Tibial nerve (tissue), 4 donors: ENCODE results near the gene WFIKKN1. TPM values are rescaled to one million over a fixed set of nuclear protein-coding genes. Genes with fewer than 3 reads are reported as not detected.

Source experiments
- DNase-seq, 2 donors: peaks; one replicate each; pipeline ENCODE4 v3.0.0-alpha.2; 2019; ENCODE audit warnings: low spot score in 2 of 2
- H3K27ac ChIP-seq, 4 donors: fragments of 200-600 bp; sonication (generic) in 3 of 4; one replicate each; pipeline ENCODE4 v1.5.1; 2017 to 2019; ENCODE audit warnings: mild to moderate bottlenecking in 1 of 4
- H3K27me3 ChIP-seq, 2 donors: fragments of 200-600 bp; sonication (generic) in 1 of 2; one replicate each; pipeline versions ENCODE4 v1.5.1 to v1.6.0; 2017 to 2019
- H3K36me3 ChIP-seq, 3 donors: fragments of 200-600 bp; sonication (generic); one replicate each; pipeline ENCODE4 v1.5.1; 2018 to 2019
- H3K4me1 ChIP-seq, 4 donors: fragments of 200-600 bp; sonication (generic) in 3 of 4; one replicate each; pipeline ENCODE4 v1.5.1; 2017 to 2019
- H3K4me3 ChIP-seq, 4 donors: fragments of 200-600 bp; sonication (generic) in 3 of 4; one replicate each; pipeline ENCODE4 v1.5.1; 2017 to 2019; ENCODE audit warnings: mild to moderate bottlenecking in 1 of 4, moderate library complexity in 1 of 4
- H3K9me3 ChIP-seq, 4 donors: fragments of 200-600 bp; sonication (generic) in 3 of 4; one replicate each; pipeline ENCODE4 v1.5.1; 2017 to 2019
- EP300 ChIP-seq, 2 donors: sonication (generic); formaldehyde crosslinking; IDR thresholded peaks; one replicate each; pipeline ENCODE4 v1.6.1; 2017; ENCODE audit warnings: antibody characterized with exemption in 2 of 2, mild to moderate bottlenecking in 1 of 2
- POLR2A ChIP-seq, 2 donors: fragments of 450-650 bp; IDR thresholded peaks; one replicate each; pipeline ENCODE4 v1.6.1; 2017; ENCODE audit warnings: antibody characterized with exemption in 2 of 2, mild to moderate bottlenecking in 2 of 2, moderate library complexity in 2 of 2
- WGBS, 2 donors: methylation state at CpG; one replicate each; pipeline ENCODE4 v1.1.5; 2018; 5-methylcytosine and 5-hydroxymethylcytosine counted together
- total RNA-seq, 4 donors: library from RNA; depleted of rRNA; stranded (reverse); fragments of >200 nt; gene quantifications; one replicate each; pipeline ENCODE4 v1.1.0, GENCODE V29; 2016
- TF ChIP-seq, protein P1 (sequence below), 5 experiments: fragments of 200-600 bp in 3 of 5; fragments of 450-650 bp in 2 of 5; sonication (generic) in 3 of 5; IDR thresholded peaks; one replicate each; pipeline ENCODE4 v1.5.1; 2016 to 2019; ENCODE audit warnings: antibody characterized with exemption in 5 of 5, mild to moderate bottlenecking in 3 of 5, moderate library complexity in 2 of 5

The WFIKKN1 gene
- total RNA-seq, 4 donors from 2014 or later = 0.66 to 3.9 (median 1.8) TPM

- no peaks in the 10 kb centered on the region for H3K9me3 ChIP-seq
- WGBS, 2 donors = 84 to 87% methylated on average over 26 to 28 of the region's 29 CpGs
- no peaks in the 10 kb centered on the region for H3K27me3 ChIP-seq
- TF ChIP-seq POLR2A (IDR thresholded peaks at IDR 0.05) (no peak), EP300 (IDR thresholded peaks at IDR 0.05) (no peak)
- TF ChIP-seq, protein P1, sequence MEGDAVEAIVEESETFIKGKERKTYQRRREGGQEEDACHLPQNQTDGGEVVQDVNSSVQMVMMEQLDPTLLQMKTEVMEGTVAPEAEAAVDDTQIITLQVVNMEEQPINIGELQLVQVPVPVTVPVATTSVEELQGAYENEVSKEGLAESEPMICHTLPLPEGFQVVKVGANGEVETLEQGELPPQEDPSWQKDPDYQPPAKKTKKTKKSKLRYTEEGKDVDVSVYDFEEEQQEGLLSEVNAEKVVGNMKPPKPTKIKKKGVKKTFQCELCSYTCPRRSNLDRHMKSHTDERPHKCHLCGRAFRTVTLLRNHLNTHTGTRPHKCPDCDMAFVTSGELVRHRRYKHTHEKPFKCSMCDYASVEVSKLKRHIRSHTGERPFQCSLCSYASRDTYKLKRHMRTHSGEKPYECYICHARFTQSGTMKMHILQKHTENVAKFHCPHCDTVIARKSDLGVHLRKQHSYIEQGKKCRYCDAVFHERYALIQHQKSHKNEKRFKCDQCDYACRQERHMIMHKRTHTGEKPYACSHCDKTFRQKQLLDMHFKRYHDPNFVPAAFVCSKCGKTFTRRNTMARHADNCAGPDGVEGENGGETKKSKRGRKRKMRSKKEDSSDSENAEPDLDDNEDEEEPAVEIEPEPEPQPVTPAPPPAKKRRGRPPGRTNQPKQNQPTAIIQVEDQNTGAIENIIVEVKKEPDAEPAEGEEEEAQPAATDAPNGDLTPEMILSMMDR (IDR thresholded peaks at IDR 0.05) = no peak
- no peak for DNase-seq
- H3K4me3 ChIP-seq = no peak overlapping the region
- peak overlapping the region in 2 of 4 donors; percentile 17 to 73 for H3K27ac ChIP-seq
- peaks cover 0 to 49% (median 25%) of the 10 kb centered on the region in 4 donors for H3K4me1 ChIP-seq
- H3K36me3 ChIP-seq = peaks cover 0 to 41% (median 3%) of the 10 kb centered on the region in 3 donors
Observed at GRCh38 chr16:626787-627453, 3.9 kb upstream of the WFIKKN1 start.

- no peak overlapping the region for H3K4me3 ChIP-seq
- TF ChIP-seq POLR2A (IDR thresholded peaks at IDR 0.05) (no peak), EP300 (IDR thresholded peaks at IDR 0.05) (no peak)
- TF ChIP-seq, protein P1 (IDR thresholded peaks at IDR 0.05) = no peak
- DNase-seq = no peak
- peaks cover 0 to 44% (median 25%) of the 10 kb centered on the region in 4 donors for H3K4me1 ChIP-seq
- H3K36me3 ChIP-seq = peaks cover 0 to 48% (median 3%) of the 10 kb centered on the region in 3 donors
- WGBS, 2 donors = 78 to 88% methylated on average over 45 to 50 of the region's 50 CpGs
- no peaks in the 10 kb centered on the region for H3K9me3 ChIP-seq
- H3K27me3 ChIP-seq = no peaks in the 10 kb centered on the region
- H3K27ac ChIP-seq = peak overlapping the region in 2 of 4 donors; percentile 17 to 73
Observed at GRCh38 chr16:627454-628239, 3.1 kb upstream of the WFIKKN1 start.

DNA sequence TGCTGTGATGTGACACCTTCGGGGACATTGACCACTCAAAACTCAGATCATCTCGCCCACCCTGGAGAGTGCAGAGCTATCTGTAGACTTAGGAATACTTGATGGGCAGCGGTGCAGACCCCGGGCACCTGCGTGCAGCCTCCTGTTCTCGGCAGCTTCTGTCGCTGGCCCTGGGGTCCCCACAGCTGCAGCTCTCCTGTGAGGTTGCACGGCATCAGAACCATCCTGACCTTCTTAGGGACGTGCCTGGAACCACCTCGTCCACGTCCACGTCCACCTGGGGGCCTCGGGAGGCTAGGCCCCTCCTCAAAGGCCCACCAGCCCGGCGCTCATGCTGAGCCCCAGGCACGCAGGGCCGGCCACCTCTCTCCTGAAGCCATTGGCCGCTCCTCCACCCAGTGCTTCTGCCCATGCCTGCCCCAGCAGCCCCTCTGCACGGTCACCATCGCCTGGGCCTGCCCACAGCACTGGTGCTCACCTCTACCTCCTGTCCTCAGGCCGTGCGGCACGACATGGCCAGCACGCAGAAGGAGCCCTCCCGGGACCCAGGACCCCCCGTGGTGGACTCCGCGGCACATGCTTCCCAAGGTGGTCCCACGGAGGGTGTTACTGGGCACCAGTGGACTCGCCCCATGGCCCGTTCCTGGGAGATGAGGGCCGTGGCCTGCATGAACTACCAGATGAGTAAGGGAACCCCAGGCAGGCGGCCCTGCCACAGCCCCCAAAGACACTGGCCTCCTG, 2.3 kb upstream of the WFIKKN1 start:
- DNase-seq = no peak
- Histone ChIP-seq H3K4me3 (no peak overlapping the region), H3K36me3 (peaks cover 2 to 57% (median 3%) of the 10 kb centered on the region in 3 donors), H3K4me1 (peaks cover 0 to 44% (median 25%) of the 10 kb centered on the region in 4 donors), H3K9me3 (no peaks in the 10 kb centered on the region), H3K27ac (peak overlapping the region in 2 of 4 donors; percentile 76 to 87), H3K27me3 (no peaks in the 10 kb centered on the region)
- 91 to 92% methylated on average over 29 to 33 of the region's 33 CpGs for WGBS, 2 donors
- no peak for TF ChIP-seq POLR2A (IDR thresholded peaks at IDR 0.05)
- TF ChIP-seq EP300 (IDR thresholded peaks at IDR 0.05) = no peak
- TF ChIP-seq, protein P1 (IDR thresholded peaks at IDR 0.05) = no peak

DNA sequence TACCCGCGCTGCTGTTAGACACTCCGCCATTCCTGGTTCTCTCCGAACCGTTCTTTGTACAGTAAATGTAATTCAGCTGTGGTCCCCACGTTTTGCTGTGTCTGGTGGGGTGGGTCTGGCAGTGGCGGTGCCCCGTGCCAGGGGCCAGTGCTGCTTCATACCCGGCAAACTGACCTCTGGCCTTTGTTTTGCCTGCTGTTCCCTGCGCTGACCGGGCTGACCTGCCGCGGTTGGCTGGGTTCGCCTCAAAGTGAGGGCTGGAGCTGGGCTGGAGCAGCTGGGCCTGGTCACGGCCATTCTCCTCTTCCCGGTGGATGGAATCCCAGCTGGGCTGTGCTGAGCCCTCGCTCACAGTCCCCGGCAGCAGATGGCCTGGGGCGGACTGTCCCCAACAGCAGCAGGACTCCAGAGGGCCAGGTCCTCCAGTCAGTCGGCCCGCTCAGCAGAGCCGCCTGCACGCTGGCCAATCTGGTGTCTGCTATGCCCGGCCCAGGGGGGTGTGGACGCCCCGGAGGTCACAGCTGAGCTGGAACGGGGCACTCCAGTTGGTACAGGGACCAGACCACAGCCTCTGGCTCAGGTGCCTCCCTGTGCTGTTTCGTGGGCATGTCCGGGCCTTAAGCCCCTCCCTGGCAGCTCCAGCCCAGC, 1.5 kb upstream of the WFIKKN1 start:
- 53 to 56% methylated on average over 14 to 20 of the region's 29 CpGs for WGBS, 2 donors

More for the DNA sequence above, 1.5 kb upstream of the WFIKKN1 start:
- H3K4me1 ChIP-seq = peaks cover 0 to 46% (median 25%) of the 10 kb centered on the region in 4 donors
- H3K27ac ChIP-seq = peak overlapping the region; percentile 22 to 87 (median 66)
- no peak for DNase-seq
- TF ChIP-seq EP300 (IDR thresholded peaks at IDR 0.05) (no peak), POLR2A (IDR thresholded peaks at IDR 0.05) (no peak)
- TF ChIP-seq, protein P1 (IDR thresholded peaks at IDR 0.05) = no peak
- H3K4me3 ChIP-seq = no peak overlapping the region
- no peaks in the 10 kb centered on the region for H3K9me3 ChIP-seq
- H3K27me3 ChIP-seq = no peaks in the 10 kb centered on the region
- peaks cover 3 to 65% (median 4%) of the 10 kb centered on the region in 3 donors for H3K36me3 ChIP-seq
